Measurements from ENCODE around the gene SALL3. TPM values are rescaled to one million over a fixed set of nuclear protein-coding genes. Genes with fewer than 3 reads are reported as not detected.

The SALL3 gene
- polyA plus RNA-seq, 12 donors, result 0.03 to 0.11 (median 0.05) TPM; not detected in 8

DNA sequence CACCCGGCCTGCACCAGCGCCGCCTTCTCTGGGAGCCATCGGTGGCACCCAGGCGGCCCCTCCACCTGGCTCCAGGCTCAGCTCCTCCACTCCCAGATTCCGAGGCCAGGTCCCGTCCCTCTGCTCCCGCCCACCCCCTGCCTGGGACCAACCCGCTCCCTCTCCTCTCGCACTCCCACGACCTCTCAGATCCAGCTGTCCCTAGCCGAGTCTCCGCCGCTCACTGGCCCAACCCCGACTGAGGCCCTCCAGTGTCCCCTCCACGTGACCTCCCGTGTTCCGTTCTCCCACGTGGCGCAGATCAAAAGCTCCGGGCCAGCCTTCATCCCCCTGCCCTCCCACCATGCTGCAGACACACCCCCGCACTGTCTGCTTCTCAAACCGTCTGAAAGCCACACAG, 14.4 kb upstream of the SALL3 start:
- no peak for DNase-seq

DNA sequence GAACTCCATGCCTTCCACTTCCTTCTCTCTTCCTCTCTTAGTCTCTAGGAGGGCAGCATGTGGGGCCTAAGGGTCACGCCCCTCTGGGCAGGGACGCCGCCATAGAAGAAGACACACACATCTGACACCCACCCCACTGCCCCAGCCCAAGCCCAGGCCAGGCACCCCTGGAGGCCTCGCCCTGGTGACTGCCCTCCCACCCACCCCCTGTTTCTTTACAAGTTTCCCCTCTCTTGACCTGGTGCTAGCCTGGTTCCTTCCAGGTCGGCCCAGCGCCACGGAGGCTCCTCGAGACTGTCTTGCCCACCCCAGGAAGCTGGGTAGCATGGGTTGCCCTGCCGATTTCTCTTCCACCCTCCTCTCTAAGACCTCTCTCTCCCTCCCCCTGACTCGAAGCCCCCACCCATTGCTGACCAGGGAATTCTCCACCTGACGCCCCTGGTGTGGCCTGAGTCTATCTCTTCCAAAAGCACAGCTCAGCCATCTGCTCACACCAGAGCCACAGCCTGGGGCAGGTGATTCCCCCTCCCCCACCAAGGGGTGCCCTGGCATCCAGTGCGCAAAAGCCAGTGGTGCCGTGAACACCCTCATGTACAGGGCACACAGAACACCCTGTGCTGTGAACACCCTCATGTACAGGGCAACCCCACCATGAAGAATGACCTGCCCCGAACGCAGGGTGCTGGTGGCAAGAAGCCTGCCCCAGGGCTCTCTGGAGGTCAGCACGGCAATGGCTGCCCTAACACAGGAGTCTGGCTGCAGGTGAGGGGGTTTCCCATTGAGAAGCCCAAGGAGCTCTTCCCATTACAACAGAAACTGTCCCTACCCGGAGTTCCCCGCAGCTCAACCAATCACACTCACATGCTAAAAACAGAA, 13.5 kb upstream of the SALL3 start:
- no peak for DNase-seq

DNA sequence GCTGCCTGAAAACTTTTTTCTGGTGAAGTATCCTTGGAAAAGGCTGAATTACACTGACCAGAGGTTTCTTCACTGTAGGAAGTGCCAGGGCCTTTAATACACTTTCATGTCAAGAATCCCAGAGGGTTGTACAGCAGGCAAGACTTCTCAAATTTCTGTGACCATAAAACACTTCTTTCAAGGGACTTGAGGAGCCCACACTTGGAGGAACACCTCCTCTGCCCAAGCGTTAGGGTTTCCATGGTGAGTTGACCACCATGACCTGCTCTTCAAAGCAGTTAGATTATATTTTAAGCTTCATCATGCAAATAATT, 12.9 kb upstream of the SALL3 start:
- no peak for DNase-seq

DNA sequence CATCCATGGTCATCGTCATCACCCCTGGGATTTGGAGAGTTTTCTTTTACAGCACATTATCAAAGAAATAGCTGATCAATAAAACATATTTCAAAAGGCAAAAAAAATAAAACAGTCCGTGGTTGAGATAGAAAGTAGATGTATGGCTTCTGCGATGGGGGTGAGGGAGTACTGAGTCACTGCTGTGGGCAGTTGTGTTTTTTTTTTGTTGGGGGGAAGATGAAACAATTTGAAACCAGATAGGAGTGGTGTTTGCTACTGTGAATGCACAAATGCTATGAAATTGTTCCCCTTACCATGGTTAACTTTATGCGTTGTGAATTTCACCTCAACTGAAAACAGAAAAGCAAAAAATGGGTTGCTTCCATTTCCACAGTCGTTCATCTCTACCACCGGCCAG, 11.9 kb upstream of the SALL3 start:
- DNase-seq, result no peak

DNA sequence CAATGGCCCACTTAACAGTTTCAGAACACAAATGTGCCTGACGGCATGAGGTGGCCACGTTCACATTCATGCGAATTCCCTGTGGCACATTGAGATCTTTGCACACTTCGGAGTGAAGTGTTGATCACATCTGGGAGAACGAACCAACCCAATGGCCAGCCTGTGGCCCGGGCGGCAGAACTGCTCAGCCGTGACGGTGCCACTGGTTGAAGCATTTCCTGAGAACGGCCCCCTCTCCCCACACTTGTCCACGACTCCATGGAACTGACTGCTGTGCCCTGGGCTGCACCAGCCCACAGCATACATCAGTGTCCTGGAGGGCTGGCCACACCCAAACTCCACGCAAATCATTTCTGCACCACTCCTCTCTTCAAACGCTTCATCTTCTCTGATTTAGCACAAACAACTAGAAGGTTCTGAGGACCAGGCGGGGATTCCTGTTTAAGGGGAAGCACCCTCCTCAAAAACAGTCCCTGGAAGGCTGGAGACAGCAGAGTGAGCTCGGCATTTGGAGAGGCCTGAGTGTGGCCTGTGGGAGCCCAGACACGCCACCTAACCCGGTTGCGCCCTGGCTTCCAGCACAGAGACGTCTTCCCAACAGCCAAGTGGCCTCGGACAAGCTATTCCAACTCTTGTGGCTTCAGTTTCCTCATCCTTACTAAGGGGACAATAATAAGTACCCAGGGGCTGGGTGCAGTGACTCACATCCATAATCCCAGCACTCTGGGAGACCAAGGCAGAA, 9.9 kb upstream of the SALL3 start:
- no peak for DNase-seq

DNA sequence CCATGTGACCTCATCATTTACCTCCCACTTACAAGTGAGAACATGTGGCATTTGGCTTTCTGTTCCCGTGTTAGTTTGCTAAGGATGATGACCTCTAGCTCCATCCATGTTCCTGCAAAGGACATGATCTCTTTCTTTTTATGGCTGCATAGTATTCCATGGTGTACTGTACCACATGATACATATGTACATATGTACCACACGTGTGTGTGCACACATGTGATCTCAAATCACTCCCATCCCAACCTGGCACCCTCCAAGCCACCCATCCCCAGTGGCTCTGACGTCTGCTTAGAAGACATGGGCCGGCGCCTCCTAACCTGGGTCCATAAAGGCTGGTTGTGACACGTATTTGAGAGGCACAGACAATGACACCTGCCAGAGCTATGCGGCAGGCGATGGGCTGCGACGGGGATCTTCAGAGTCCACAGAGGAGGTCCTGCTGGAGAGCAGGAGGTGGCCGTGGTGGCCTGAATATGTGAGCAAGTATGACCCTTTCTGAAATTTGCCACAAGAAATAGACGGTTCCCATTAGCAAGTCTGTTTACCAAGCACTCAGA, 8.8 kb upstream of the SALL3 start:
- DNase-seq, result no peak

DNA sequence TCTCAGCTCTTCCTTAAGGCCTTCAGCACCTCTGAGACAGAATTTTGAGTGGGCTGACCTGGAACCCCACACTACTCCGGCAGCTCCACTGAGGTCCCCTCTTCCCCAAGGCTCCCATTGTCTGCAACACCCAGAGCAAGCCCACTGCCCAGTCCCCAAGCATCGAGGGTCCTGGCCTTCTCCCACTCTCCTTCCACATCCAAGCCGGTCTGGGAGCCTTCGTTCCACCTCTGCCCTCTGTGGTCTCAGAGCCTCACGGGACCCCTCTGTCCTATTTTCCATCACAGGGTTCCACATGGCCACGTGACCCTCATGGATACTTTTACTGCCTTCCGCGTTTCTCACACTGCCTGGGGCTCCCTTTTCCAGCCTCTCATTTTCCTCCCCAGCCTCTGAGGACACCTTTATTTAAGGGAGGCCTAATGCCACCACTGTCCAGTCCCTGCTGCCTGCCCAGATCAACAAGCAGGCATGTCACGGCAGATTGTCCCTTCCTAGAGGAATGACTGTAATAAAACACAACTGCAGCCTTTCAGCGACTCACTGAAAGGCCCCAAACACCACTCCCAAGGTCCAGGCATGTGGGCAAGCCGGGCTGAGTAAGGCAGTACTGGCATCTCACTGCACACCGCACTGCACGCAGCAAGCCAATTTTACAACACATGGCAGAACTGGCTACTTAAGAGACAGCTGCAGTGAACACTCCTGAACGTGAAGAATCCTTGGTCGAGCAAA, 7.9 kb upstream of the SALL3 start:
- DNase-seq, result no peak

DNA sequence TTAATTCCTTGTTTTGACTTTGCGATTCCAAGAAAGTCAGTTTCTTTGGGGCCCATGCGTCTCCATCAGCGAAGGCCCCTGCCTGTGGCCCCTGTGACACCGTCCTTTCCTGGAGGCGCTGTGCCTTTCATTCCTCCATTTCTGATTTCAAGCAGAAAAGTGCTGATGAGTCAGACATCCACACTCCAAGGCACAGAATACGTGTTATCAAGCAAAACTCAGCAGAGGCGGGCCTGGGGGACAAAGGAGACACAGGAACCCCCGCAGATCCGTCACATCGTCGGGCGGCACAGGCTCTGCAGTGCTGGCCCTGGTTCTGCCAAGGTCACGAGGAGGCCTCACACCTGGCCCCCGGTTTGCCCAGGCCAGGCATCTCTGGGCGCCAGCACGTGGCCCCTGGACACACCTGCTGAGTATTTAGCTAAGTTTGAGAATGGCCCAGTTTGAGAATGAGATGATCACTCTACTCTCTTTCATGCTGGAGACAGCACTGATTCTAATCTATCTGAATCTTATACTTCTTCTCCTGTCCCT, 7.2 kb upstream of the SALL3 start:
- no peak for DNase-seq

DNA sequence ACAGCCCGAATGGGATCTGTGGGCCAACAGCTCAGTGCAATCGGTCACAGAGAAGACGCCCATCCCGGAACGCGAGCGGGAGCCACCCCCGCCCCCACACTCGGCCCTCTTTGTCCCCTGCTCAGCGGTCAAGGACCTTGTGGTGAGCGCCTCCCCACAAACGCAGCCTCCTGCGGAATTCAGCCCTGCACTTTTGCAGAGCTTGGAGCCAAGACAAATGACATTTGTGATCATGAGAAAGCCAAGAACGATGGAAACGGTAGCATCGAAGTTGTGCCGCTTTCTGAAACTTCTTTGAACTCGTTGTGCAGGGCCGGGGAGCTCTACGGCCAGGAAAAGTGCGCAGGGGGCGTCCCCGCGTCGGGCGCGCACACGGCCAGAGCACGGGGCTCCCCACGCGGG, 6.7 kb upstream of the SALL3 start:
- DNase-seq, result no peak

DNA sequence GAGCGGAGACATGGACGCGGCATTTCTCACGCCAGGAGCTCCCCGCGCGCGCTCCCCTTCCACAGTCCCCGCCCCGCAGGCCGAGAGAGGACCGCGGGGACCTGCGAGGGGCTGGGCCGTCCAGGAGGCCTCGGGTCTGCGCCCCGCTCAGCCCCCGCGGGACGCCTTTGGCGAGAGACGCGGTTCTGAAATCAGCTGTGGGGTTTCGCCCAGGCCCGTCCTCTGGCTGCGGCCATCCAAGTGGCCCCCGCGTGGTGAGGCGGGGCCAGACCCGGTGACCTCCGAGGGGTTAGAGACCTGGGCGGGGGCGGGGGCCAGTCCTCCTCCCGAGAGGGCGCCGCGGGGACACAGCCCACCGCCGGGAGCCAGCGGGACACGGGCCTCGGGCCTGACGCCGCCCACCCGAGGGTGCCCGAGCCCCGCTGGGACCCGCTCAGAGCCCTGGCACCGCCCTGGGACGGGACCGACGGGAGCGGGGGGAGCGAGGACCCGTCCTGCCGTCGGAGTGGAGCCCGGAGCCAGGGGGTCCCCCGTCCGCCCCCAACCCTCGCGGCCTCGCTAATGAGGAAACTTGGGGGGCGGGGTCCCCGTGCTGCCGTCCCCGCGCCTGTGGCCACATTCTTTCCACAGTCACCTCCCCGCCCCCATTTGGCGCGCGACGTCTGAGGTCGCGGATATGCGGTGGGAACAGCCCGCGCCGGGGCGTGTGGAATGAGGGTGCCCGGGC, 6.1 kb upstream of the SALL3 start:
- no peak for DNase-seq

DNA sequence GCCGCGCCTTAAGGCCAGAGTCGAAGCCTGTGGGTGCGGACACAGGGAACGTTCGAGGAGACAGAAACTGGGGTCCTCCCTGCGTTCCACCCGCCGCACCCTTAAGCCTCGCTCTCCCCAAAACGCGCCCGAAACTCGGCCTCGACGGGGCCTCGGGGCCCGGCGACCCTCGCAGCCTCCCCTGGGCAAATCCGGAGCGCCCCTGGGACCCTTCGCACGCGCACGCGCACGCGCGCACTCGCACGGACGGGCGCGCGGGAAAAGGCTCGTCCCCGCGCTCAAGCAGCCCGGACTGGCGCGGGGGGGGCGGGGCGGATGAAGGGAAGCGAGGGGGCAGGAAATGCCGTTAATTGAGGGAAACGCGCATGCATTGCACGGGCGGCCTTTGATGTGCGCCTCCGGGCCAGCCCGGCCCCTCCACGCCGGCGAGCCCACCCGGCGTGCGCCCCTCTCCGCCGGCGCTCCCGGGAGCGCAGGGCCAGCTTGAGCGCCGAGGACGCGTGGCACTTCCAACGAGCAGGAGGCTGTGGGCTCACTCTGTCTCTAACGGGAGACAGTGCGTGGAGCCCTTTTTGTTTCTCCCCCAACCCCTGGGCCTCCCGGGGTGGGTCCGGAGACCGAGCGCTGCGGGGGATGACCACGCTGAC, 5.4 kb upstream of the SALL3 start:
- no peak for DNase-seq

DNA sequence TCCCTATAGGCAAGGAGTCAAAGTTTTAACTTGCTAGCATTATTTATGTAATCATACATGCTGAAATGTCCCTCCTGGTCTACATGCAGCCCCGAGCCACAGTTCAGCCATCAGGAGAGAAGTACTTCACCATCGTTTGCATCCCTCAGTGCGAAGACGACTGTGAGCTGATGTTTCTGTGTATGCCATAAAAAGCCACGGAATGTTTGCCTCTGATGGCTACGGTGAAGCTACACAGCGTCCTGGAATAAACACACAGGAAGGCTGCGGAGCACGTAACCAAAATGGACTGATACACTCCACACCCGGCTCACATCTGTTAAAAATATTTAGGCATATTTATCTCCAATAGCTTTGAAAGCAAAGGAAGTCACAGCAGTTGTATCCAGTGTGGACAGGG, 4.3 kb upstream of the SALL3 start:
- DNase-seq, result no peak

DNA sequence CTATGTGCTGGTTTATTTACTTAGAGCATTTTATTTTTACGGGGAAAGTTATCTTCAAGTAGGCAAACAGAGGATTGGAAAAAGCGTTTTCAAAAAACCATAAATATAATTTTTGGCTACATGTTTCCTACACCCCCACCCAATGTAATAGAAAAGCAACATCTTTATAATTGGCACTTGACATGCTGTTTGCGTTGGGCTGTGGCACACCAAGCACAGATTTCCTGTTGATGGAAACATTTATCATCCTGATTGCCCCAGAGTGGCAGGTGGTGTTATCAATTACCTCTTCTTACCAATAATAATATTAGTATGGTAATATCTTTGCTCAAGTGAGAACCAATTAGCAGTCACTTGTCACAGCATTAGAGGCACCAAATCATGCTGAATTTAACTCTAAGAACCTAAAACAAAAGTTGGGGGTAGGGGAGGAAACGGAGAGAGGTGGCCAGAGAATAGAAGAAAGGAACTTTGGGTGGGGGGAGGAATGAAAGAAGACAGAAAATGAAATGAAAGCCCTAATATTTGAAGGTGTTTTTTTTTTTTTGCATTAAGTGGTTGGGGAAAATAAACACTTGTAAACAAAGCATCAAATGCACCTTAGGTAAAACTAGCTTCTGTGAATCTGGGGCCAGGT, 3.8 kb upstream of the SALL3 start:
- DNase-seq, result no peak

DNA sequence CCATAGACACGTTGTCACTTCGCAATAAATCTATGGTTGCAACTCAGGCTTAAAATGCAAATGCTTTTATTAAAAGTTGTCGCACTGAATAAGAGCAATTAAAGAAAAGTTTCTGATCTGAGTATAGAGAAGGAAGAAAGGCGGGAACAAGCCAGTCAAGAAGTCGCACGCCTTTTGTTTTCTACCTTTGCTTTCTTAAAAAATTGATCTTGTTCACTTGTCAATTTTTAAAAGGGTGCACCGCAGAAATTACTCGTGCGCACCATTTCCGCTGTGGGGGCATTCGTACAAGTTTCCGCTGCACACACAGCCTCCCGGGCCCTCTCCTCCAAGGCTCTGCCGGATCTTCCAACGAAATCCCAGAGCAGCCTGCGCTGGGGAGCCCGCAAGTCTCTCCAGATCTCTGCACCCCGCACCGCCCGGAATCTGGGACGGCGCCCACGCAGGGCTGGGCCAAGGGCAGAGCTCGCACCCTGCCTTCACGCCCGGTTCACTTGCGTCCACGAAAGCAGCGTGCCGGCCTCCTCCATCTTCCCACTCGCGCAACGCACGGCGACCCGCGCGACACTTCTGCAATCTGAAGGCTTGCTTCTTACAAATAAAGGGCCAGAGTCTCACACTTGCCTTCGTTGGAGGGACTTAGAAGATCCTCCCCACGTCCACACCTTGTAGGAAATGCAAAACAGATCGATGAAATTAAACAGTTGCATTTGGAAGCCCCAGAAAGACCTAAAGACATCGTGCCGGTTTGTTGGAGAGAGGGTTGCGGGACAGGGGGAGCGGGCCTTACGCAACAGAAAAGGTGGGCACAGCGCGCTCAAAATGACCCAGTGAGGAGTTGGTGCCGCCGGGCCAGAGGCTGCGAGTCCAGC, 2.6 kb upstream of the SALL3 start:
- no peak for DNase-seq

DNA sequence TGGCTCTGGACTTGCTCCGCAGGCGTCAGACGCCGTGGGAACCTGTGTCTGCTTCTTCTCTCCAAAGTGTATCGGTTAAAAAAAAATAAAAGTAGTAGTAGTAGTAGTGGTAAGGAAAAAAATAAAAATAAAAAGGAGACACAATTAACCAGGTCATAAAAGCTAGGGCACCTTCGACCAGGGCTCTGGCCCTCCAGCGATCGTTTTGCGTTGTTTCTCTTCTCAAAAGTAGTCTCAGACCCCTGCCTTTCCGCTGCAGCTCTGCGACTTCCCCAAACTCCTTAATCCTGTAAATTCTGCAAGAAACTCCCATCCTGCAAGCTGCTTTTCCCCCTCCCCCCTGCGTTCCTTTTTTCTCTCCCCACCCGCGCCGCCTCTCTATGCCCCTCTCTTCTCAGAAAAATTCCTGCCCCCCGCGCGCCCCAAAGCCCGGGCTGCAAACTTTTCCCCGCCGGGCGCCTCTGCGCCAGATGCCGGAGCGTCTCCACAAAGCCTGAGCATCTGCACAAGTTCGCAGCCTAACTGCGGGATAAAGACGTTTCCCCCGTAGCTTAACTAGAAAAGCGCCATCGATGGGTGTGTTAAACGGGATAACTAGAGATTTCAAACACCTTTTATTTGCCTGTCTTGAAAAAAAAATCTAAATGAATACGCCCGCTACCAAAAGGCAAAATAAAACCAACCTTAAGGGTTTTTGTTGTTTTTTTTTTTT, 1.8 kb upstream of the SALL3 start:
- DNase-seq, result no peak

DNA sequence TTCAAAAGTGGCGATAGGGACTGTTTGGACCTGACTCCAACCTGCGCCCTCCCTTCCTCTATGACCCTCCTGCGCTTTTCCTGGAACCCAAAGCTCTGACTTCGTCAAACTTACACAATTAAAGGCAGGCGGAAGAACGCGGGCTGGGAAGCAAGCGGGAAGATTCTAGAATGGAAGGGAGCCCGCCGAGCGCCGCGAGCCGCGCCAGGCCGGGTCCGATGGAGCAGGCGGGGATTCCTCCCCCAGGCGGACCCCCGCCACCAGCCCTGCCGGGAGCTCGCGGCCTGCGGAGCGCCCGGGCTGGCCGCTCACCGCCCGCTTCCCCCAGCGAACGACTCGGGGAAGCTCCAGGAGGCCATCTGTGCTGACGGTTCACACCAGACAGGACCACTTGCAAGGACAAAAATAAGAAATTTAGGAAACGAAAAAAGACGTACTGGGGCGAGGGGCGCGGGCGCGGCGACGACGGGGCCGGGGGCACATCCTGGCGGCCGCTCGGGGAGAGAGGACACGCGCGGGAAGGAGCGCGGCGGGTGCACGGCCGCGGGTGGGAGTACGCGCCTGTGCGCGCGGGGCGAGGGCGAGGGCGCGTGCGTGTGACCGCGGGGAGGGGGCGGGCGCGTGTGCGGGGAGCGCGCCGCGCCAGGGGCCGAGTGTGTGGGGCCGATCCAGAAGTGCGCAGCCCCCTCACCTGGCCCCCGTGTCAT, 1.1 kb upstream of the SALL3 start:
- no peak for DNase-seq

DNA sequence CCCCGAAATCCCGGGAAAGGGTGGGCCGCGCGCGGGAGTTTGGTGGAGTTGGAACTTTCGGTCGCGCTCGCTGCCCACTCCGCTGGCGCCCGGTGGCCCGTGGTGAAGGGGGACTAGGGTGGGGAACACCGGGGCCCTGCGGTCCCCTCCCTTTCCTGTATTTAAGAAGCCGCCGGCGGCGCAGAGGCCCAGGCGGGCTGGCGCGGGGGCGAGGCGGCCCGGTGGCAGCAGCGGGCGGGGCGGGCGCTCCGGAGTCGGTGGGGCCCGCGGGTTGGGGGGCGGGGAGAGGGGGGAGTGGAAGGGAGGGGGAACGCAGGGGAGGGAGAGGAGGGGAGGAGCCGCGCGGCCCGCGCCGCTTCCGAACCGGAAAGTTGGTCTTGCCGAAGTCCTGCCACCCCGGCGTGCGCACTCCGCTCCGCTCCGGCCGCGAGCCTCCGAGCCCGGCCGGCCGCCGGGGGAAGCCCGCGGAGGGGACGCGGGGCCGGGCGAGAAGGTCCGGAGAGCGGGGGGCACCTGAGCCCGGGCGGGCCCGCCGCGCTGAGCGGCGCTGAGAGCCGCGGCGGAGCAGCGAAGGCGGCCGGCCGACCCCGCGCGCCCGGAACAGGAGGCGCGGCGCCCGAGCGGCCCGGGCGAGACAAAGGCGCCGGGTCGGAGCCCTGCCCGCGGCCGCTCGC, 425 bp upstream of the SALL3 start:
- DNase-seq, result no peak
